HG03354 (cell line): ENCODE results near the gene MMP25.

Experiments
- ATAC-seq: cut with Tn5 transposase; IDR thresholded peaks from one replicate; pipeline ENCODE4 v1.9.1; 2021; ENCODE audit warnings: mild to moderate bottlenecking; ENCODE audit not compliant: unreplicated experiment, poor library complexity, severe bottlenecking

Gene MMP25

DNA sequence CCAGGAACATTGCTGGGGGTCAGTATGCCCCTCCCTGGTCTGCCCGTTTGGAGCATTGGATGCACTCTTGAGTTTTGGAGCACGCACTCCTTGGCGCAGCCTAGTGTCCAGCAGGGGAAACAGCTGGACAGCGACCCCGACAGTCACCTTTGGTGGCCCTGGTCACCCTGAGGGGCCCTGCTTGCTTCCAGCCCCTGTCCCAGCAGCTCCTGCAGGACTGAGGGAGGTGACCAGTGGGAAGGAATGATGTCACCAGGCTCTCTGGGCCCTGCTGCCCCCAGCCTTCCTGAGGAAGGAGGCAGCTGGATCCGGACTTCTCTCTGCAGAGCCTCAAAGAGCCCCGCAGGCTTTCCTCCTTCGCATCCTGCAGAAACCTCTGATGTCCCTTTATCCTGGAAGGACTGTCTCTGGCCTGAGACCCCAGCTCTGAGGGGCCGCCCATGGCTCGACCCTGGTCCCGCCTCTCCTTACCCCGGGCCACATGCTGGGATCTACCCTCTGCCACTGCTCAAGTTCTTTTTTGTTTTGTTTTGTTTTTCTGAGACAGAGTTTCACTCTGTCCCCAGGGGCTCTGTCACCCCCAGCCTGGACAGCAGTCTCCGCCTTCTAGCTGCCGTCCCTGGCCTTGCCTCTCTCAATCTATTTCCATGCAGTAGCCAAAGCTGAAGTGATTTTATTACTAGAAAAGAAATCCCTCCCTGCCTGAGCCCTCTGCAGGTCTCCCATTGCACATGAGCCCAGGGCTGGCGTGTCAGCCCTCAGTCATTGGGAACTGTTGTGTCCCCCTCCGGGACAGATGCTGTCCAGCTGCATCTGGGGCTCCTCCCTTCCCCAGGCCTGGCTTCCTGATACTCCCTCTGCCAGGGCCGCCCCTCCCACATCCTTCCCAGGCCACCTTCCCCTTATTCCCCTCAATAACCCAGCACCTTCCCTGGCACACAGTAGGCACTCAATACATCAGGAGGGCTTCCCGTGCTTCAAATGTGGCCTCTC lies 41.2 kb downstream of the MMP25 start:
- no peak for ATAC-seq

GRCh38 chr16:3088450-3088849 lies 42.1 kb downstream of the MMP25 start:
- no peak for ATAC-seq

- ATAC-seq = no peak
Observed at GRCh38 chr16:3088925-3089716, 42.8 kb downstream of the MMP25 start.

DNA sequence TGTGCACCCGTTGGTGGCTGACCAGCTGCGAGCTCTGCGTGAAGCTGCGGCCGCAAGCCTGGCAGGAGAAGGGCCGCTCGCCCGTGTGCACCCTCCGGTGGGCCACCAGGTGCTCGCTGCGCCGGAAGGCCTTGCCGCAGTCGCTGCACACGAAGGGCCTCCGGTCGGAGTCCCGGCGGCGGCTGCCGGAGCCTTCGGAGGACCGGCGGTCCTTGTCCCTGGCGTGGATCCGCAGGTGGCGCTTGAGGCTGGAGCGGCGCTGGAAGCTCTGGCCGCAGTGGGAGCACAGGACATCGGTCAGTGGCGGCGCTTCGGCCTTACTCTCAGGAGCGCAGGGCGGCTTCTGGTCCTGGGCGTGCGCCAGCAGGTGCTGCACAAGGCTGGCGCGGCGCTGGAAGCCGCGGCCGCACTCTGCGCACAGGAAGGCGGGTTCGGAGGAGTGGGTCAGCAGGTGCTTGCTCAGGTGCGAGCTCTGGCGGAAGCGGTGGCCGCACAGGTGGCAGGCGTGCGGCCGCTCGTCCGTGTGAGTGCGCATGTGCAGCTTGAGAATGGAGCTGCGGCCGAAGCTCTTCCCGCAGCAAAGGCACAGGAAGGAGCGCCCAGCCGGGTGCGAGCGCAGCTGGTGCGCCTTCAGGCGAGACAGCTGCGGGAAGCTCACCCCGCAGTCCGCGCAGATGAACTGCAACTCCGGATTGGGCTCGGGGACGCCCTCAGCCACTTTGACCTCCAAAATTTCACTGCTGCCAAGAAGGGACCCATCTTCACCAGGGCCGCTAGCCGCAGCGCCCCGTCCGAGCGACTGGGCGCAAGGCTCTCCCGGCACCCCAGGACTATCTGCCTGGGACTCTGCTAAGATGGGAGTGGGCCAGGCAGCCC lies 43.6 kb downstream of the MMP25 start:
- ATAC-seq = no peak

GRCh38 chr16:3091551-3091950 lies 45.2 kb downstream of the MMP25 start:
- no peak for ATAC-seq

DNA sequence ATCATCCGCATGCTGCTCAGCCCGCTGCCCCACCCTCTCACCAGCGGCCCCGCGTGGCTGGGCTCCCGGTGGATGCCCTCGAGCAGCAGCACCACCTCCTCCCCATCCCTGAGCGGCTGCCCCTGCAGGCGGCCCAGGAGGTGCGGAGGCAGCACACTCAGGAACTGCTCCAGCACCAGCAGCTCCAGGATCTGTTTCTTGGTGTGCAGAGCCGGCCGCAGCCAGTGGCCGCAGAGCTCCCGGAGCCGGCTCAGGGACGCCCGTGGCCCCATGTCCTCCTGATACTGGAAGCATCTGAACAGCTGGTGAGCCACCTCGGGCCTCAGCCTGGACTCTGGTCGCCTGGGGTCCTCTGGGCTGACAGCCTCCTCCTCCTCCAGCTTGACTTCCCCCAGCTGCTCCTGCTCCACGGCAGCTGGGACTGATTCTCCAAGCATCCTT lies 46.2 kb downstream of the MMP25 start:
- no peak for ATAC-seq

GRCh38 chr16:3094289-3095027 lies 48.1 kb downstream of the MMP25 start:
- ATAC-seq = no peak

- ATAC-seq = no peak
Observed at GRCh38 chr16:3095869-3096268, 49.5 kb downstream of the MMP25 start.

- no peak for ATAC-seq
Observed at GRCh38 chr16:3096362-3096761, 50.0 kb downstream of the MMP25 start.

- no peak for ATAC-seq
Observed at GRCh38 chr16:3097266-3097665, 50.9 kb downstream of the MMP25 start.

DNA sequence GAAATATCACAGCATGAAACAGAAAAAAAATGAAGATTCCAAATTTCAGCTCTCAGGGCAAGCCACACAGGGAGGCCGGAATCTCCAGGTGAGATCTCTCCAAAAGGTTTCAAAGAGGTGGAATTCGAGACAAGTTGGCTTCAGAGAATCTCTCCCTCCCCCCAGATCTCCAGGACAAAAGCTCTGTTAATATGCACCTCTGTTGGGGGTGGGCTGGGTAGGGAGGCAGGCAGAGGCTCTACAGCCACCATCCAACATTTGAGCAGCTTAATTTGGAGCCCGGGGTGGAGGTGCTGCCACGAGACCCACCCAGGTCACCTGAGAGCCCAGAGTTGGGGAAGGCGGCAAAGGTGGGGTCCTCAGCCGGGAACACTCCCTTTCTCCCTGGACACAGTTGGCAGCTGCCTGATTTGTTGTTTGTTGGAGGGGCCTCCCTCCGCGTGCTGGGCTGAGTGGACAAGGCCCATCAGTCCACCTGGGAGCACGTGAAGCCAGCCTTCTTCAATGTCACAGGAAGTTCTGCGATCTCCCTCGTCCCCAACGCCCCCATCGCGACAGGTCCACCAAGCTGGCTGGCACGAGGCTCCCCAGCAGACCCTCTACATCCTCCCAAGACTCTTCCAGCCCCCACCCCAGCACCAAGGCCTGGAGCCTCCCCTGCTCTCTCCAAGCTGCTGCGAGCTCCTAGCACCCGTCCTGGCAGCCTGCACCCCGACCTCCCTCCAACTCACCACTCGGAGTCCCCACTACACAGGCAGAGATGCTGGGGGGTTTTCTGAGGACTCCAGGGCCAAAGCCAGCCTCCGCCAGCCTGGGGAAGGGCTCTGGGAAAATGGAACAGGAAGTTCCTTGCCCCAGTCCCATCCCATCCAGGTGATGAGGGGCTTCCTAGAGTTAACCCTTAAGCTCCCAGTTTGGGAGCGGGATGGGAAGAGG lies 52.4 kb downstream of the MMP25 start, which contains the start of gene ZSCAN10:
TSS of gene ZSCAN10 (minus strand) at position 836 of the 936 bp plus-strand sequence. CDS start 6,357 bp downstream, outside the sequence.
- ATAC-seq = no peak

DNA sequence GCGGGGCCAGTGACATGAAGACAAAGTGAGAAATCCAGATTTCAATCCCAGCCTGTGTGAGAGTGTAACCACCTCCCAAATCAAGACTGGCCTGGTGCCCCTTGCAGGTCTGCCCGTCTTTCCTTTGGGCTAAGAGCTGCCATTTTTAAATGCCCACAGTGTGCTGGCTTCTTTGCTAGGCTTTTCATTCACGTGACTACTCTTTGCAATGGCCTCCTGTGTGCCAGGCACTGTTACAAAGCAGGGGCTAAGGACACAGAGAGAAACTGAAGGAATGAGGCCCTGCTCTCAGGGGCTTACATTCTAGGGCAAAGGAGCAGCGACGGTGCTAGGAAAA lies 53.0 kb downstream of the MMP25 start:
- ATAC-seq = no peak

- peak; percentile 70 for ATAC-seq
Observed at GRCh38 chr16:3099732-3100499, 53.6 kb downstream of the MMP25 start.

DNA sequence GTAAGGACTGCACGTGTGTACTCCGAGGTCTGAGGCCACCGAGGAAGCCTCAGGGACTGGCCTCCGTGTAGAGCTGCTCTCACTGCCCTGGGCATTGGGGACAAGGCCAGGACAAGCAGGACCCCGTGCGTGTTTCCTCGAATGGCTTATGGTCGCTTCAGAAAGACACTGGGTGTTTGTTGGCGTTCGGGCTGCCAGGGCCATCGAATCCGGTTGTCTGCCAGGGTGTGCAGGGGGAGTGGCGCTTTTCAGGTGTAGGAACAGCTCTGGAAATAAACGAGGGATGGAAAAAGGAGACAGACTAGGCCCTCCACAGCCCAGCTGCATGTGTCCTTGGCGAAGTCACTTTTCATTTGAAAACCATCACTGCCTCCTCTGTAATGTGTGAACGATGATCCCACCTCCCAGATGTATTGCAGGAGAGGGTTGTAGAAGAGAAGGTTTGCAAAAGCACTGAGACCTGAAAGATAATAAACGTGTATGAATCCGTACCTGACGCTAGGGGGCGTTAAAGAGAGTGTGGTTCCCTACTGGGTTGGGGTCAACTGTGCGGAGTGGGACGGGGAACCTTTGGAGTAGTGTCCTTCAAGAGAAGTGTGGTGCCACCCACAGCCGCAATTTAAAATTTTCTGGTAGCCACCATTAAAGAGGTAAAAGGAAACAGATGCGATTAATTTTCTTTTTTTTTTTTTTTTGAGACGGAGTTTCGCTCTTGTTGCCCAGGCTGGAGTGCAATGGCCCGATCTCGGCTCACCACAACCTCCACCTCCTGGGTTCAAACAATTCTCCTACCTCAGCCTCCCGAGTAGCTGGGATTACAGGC lies 54.9 kb downstream of the MMP25 start:
- no peak for ATAC-seq

- ATAC-seq = no peak
Observed at GRCh38 chr16:3101841-3102470, 55.6 kb downstream of the MMP25 start.
